H9 (cell line): ENCODE data around the gene PRMT7. TPM values are rescaled to one million over a fixed set of nuclear protein-coding genes. Genes with fewer than 3 reads are reported as not detected.

Experiments used
- DNase-seq: peaks from one replicate; pipeline ENCODE4 v3.0.0-alpha.2; 2017
- H2AFZ ChIP-seq: one replicate; pipeline ENCODE4 v1.6.1; 2013; ENCODE audit warnings: mild to moderate bottlenecking, low read length, control low read depth, moderate library complexity
- H2AK5ac ChIP-seq: 2 replicates; pipeline ENCODE4 v1.6.1; 2013; ENCODE audit warnings: low read length, control low read depth, mixed read lengths; ENCODE audit not compliant: insufficient read length
- H2BK120ac ChIP-seq: one replicate; pipeline ENCODE4 v1.6.1; 2013; ENCODE audit warnings: low read depth, mild to moderate bottlenecking, low read length, control low read depth, inconsistent platforms; ENCODE audit not compliant: poor library complexity, severe bottlenecking
- H2BK12ac ChIP-seq: 2 replicates; pipeline ENCODE4 v1.6.1; 2013; ENCODE audit warnings: low read length, control low read depth, mixed read lengths, low read depth; ENCODE audit not compliant: insufficient read length
- H2BK15ac ChIP-seq: 2 replicates; pipeline ENCODE4 v1.6.1; 2013; ENCODE audit warnings: low read depth, low read length, control low read depth
- H2BK20ac ChIP-seq: one replicate; pipeline ENCODE4 v1.6.1; 2013; ENCODE audit warnings: low read depth, mild to moderate bottlenecking, low read length, control low read depth, inconsistent platforms; ENCODE audit not compliant: poor library complexity, severe bottlenecking
- H2BK5ac ChIP-seq: 2 replicates; pipeline ENCODE4 v1.6.1; 2013; ENCODE audit warnings: low read length, control low read depth, mixed read lengths; ENCODE audit not compliant: insufficient read length
- H3K14ac ChIP-seq: 2 replicates; pipeline ENCODE4 v1.6.1; 2013; ENCODE audit warnings: low read length, control low read depth; ENCODE audit not compliant: insufficient read depth
- H3K18ac ChIP-seq: 2 replicates; pipeline ENCODE4 v1.6.1; 2013; ENCODE audit warnings: low read depth, mild to moderate bottlenecking, mixed read lengths, low read length, control low read depth; ENCODE audit not compliant: insufficient read length
- H3K23ac ChIP-seq: 2 replicates; pipeline ENCODE4 v1.6.1; 2013; ENCODE audit warnings: low read length, control low read depth, mixed read lengths, low read depth; ENCODE audit not compliant: insufficient read length
- H3K23me2 ChIP-seq: 2 replicates; pipeline ENCODE4 v1.6.1; 2013; ENCODE audit warnings: low read depth, mild to moderate bottlenecking, mixed read lengths, low read length, control low read depth; ENCODE audit not compliant: insufficient read length, poor library complexity, severe bottlenecking
- H3K27ac ChIP-seq: 2 replicates; pipeline ENCODE4 v1.5.1; 2013; ENCODE audit warnings: low read length, control low read depth, mixed read lengths, low read depth; ENCODE audit not compliant: insufficient read length
- H3K27me3 ChIP-seq: 2 replicates; pipeline ENCODE4 v1.6.1; 2013; ENCODE audit warnings: low read length, control low read depth, inconsistent platforms; ENCODE audit not compliant: insufficient read depth
- H3K4ac ChIP-seq: 2 replicates; pipeline ENCODE4 v1.6.1; 2013; ENCODE audit warnings: low read depth, mild to moderate bottlenecking, control low read depth, inconsistent platforms, low read length, moderate library complexity
- H3K4me1 ChIP-seq: 2 replicates; pipeline ENCODE4 v1.6.1; 2013; ENCODE audit warnings: low read length, control low read depth, inconsistent platforms; ENCODE audit not compliant: insufficient read depth
- H3K4me2 ChIP-seq: 2 replicates; pipeline ENCODE4 v1.6.1; 2013; ENCODE audit warnings: low read length, control low read depth, mixed read lengths; ENCODE audit not compliant: insufficient read length, insufficient read depth
- H3K56ac ChIP-seq: 2 replicates; pipeline ENCODE4 v1.6.1; 2013; ENCODE audit warnings: low read depth, mild to moderate bottlenecking, mixed read lengths, low read length, control low read depth; ENCODE audit not compliant: insufficient read length
- H3K79me1 ChIP-seq: 2 replicates; pipeline ENCODE4 v1.6.1; 2013; ENCODE audit warnings: low read depth, mild to moderate bottlenecking, moderate library complexity, low read length, control low read depth, inconsistent platforms; ENCODE audit not compliant: insufficient read depth, poor library complexity, severe bottlenecking
- H3K79me2 ChIP-seq: 2 replicates; pipeline ENCODE4 v1.6.1; 2013; ENCODE audit warnings: low read length, control low read depth, inconsistent platforms; ENCODE audit not compliant: insufficient read depth
- H3K9ac ChIP-seq: 2 replicates; pipeline ENCODE4 v1.6.1; 2013; ENCODE audit warnings: low read length, control low read depth, mixed read lengths; ENCODE audit not compliant: insufficient read length; ENCODE audit errors: extremely low read depth
- H3K9me3 ChIP-seq: one replicate; pipeline ENCODE4 v1.6.1; 2013; ENCODE audit warnings: low read depth, low read length, inconsistent platforms; ENCODE audit not compliant: control insufficient read depth
- H3T11ph ChIP-seq: one replicate; pipeline ENCODE4 v1.6.1; 2013; ENCODE audit warnings: mild to moderate bottlenecking, low read length, control low read depth, inconsistent platforms
- H4K20me1 ChIP-seq: one replicate; pipeline ENCODE4 v1.6.1; 2013; ENCODE audit not compliant: control insufficient read depth, insufficient read length, insufficient read depth
- H4K5ac ChIP-seq: 2 replicates; pipeline ENCODE4 v1.6.1; 2013; ENCODE audit warnings: low read depth, mild to moderate bottlenecking, mixed read lengths, low read length, control low read depth; ENCODE audit not compliant: insufficient read length
- H4K8ac ChIP-seq: replicated peaks from 2 replicates; pipeline ENCODE4 v1.6.1; 2013; ENCODE audit warnings: low read length, control low read depth, mixed read lengths, low read depth; ENCODE audit not compliant: insufficient read length
- H4K91ac ChIP-seq: 2 replicates; pipeline ENCODE4 v1.6.1; 2013; ENCODE audit warnings: low read depth, mild to moderate bottlenecking, moderate library complexity, mixed read lengths, low read length, control low read depth; ENCODE audit not compliant: insufficient read length
- H3K27ac Mint-ChIP-seq, 3 experiments: 2 replicates in 2 of 3; 3 replicates in 1 of 3; pipeline ENCODE4 v1.8.0; 2020 to 2021; ENCODE audit warnings: mixed read lengths in 3 of 3, mild to moderate bottlenecking in 1 of 3, moderate library complexity in 1 of 3
- H3K27me3 Mint-ChIP-seq: 2 replicates; pipeline ENCODE4 v1.8.0; 2021; ENCODE audit warnings: low read depth, mild to moderate bottlenecking, moderate library complexity, mixed read lengths
- H3K36me3 Mint-ChIP-seq, 3 experiments: 2 replicates in 2 of 3; 3 replicates in 1 of 3; pipeline ENCODE4 v1.8.0; 2020 to 2021; ENCODE audit warnings: low read depth in 3 of 3, mixed read lengths in 3 of 3; ENCODE audit not compliant: insufficient read depth in 1 of 3
- H3K4me1 Mint-ChIP-seq, 2 experiments: 2 replicates each; pipeline ENCODE4 v1.8.0; 2020; ENCODE audit warnings: mixed read lengths in 2 of 2
- H3K4me3 Mint-ChIP-seq, 2 experiments: 2 replicates in 1 of 2; 3 replicates in 1 of 2; pipeline ENCODE4 v1.8.0; 2020 to 2021; ENCODE audit warnings: mild to moderate bottlenecking in 2 of 2, mixed read lengths in 2 of 2, moderate library complexity in 1 of 2
- H3K9me3 Mint-ChIP-seq, 2 experiments: 2 replicates in 1 of 2; 3 replicates in 1 of 2; pipeline ENCODE4 v1.8.0; 2020; ENCODE audit warnings: mild to moderate bottlenecking in 2 of 2, mixed read lengths in 2 of 2, moderate library complexity in 1 of 2
- CTCF ChIP-seq: fragments of 200-600 bp; sonication (generic); conservative IDR thresholded peaks from 3 replicates; pipeline ENCODE4 v1.8.0; 2021; ENCODE audit warnings: antibody characterized with exemption, mild to moderate bottlenecking
- WGBS: extraction: QIAGEN DNeasy Blood & Tissue Kit; methylation state at CpG from one replicate; pipeline ENCODE4 v1.1.7; 2013; ENCODE audit warnings: missing lambda C conversion rate, low lambda C conversion rate, mixed read lengths; ENCODE audit not compliant: insufficient read length; ENCODE audit errors: extremely low coverage; 5-methylcytosine and 5-hydroxymethylcytosine counted together
- total RNA-seq: library from RNA; stranded (reverse); gene quantifications from 2 replicates; pipeline ENCODE4 v1.2.1, GENCODE V29; 2021

PRMT7 gene
- total RNA-seq, 1 experiment from 2014 or later, result 56.6 TPM

DNA sequence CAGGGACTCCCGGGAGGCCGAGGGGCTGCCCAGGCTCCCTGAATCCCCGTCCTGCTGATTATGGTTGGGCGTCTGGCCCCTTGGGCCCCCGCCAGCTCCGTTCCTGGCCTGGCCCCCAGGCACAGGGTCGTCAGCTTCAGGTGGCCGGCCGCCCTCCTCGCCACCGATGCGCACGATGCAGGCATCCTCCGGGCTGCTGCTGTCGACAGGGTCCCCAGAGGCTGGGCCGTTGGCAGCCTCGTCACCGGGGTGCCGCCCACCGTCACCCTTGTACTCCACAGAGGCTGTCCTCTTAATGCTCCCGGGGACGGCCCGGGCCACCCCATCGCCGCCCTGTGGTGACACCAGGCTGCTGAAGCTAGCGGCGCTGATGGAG is 60.4 kb downstream of the PRMT7 start:
- H3K9ac ChIP-seq, result no peak overlapping the region
- H4K5ac ChIP-seq, result no peak overlapping the region
- H3K23me2 ChIP-seq, result no peaks in the 10 kb centered on the region
- no peaks in the 10 kb centered on the region for H3K27me3 ChIP-seq
- H2AFZ ChIP-seq, result no peak overlapping the region
- H4K8ac ChIP-seq, result no peak overlapping the region
- no peak overlapping the region for H3K27ac ChIP-seq
- H2BK12ac ChIP-seq, result no peak overlapping the region
- no peak overlapping the region for H4K91ac ChIP-seq
- H3K14ac ChIP-seq, result no peak overlapping the region
- no peak overlapping the region for H3K4me3 Mint-ChIP-seq
- H3K36me3 Mint-ChIP-seq, result no peaks in the 10 kb centered on the region
- no peak overlapping the region for H3K4ac ChIP-seq
- H3K79me2 ChIP-seq, result no peaks in the 10 kb centered on the region
- H3K27me3 Mint-ChIP-seq, result peaks cover 18% of the 10 kb centered on the region
- no peak for TF ChIP-seq CTCF
- H3T11ph ChIP-seq, result no peak overlapping the region
- no peaks in the 10 kb centered on the region for H3K79me1 ChIP-seq
- no peak overlapping the region for H3K4me2 ChIP-seq
- no peak overlapping the region for H3K18ac ChIP-seq
- no peak overlapping the region for H3K27ac Mint-ChIP-seq
- H2BK120ac ChIP-seq, result no peak overlapping the region
- H2BK15ac ChIP-seq, result no peak overlapping the region
- no peaks in the 10 kb centered on the region for H3K9me3 ChIP-seq
- no peak overlapping the region for H3K23ac ChIP-seq
- no CpG with 5 or more reads among the region's 27 CpGs for WGBS
- H3K9me3 Mint-ChIP-seq, result no peaks in the 10 kb centered on the region
- H3K4me1 ChIP-seq, result no peaks in the 10 kb centered on the region
- no peak for DNase-seq
- H3K4me1 Mint-ChIP-seq, result peaks cover 15 to 37% of the 10 kb centered on the region in 2 experiments
- H4K20me1 ChIP-seq, result no peaks in the 10 kb centered on the region
- no peak overlapping the region for H2BK5ac ChIP-seq
- no peak overlapping the region for H3K56ac ChIP-seq
- no peak overlapping the region for H2AK5ac ChIP-seq
- H2BK20ac ChIP-seq, result no peak overlapping the region
